ENCODE data around the gene IL17RB. TPM values are rescaled to one million over a fixed set of nuclear protein-coding genes. Genes with fewer than 3 reads are reported as not detected.
A peak's percentile ranks its signal among the peaks of the same experiment; 100 is the strongest.

Gene IL17RB
- polyA plus RNA-seq, 1 experiment: not detected

- no peak overlapping the region for H3K4me3 ChIP-seq (ENCODE audit: low read depth, low read length)
- no peaks in the 10 kb centered on the region for H3K27me3 ChIP-seq (ENCODE audit: control insufficient read depth, insufficient read depth, low read length)
- no peak for DNase-seq (ENCODE audit: low read depth, low spot score)
- H3K27ac ChIP-seq (ENCODE audit: low read depth, low read length): no peak overlapping the region
- TF ChIP-seq CTCF (IDR thresholded peaks at IDR 0.05; ENCODE audit: low read depth, low read length): no peak
- POLR2A ChIA-PET: no interaction called here
- H3K9me3 ChIP-seq (ENCODE audit: control insufficient read depth, insufficient read depth, low read length): no peaks in the 10 kb centered on the region
- CTCF ChIA-PET: no interaction called here
Measured at GRCh38 chr3:53865732-53866499, 19.5 kb downstream of the IL17RB start.

GRCh38 chr3:53880396-53881345 is 34.3 kb downstream of the IL17RB start:
- POLR2A ChIA-PET: interaction anchor here (1.2 to 2.7 kb wide), 2 partner anchors 11 to 533 kb away, joined by 3 to 16 read pairs; partner anchors contain the start of gene SELENOK
- no peaks in the 10 kb centered on the region for H3K27me3 ChIP-seq (ENCODE audit: control insufficient read depth, insufficient read depth, low read length)
- no peaks in the 10 kb centered on the region; the same call in 1 of the 2 replicates for H3K9me3 ChIP-seq (ENCODE audit: control insufficient read depth, insufficient read depth, low read length)
- no peak for TF ChIP-seq CTCF (IDR thresholded peaks at IDR 0.05; ENCODE audit: low read depth, low read length)
- peak overlapping the region; percentile 53 for H3K27ac ChIP-seq (ENCODE audit: low read depth, low read length)
- DNase-seq (ENCODE audit: low read depth, low spot score): no peak
- CTCF ChIA-PET: interaction anchor here (1.1 to 1.9 kb wide), 4 partner anchors 9 to 581 kb away, joined by 3 to 6 read pairs (median 4); no protein-coding TSS in a partner anchor
- H3K4me3 ChIP-seq (ENCODE audit: low read depth, low read length): peak overlapping the region; percentile 91

- TF ChIP-seq CTCF (IDR thresholded peaks at IDR 0.05; ENCODE audit: low read depth, low read length): peak; percentile 16; the same call in 1 of the 2 replicates
- CTCF ChIA-PET: interaction anchor here (1.2 to 1.9 kb wide), 2 partner anchors 57 to 582 kb away, joined by 3 to 6 read pairs; no protein-coding TSS in a partner anchor
- Histone ChIP-seq H3K4me3 (ENCODE audit: low read depth, low read length) (peak within 1 kb of the TSS; percentile 91), H3K27ac (ENCODE audit: low read depth, low read length) (peak within 1 kb of the TSS; percentile 82), H3K9me3 (ENCODE audit: control insufficient read depth, insufficient read depth, low read length) (no peaks in the 10 kb centered on the region; the same call in 1 of the 2 replicates), H3K27me3 (ENCODE audit: control insufficient read depth, insufficient read depth, low read length) (no peaks in the 10 kb centered on the region)
- POLR2A ChIA-PET: interaction anchor here (1.2 to 2.7 kb wide), 2 partner anchors 10 to 534 kb away, joined by 3 to 16 read pairs; partner anchors contain the start of gene SELENOK
- peak; percentile 61 for DNase-seq (ENCODE audit: low read depth, low spot score)
Measured at GRCh38 chr3:53881691-53882593, 35.6 kb downstream of the IL17RB start, which contains the start of gene ACTR8. ACTR8 (minus strand) TSS chr3:53882152; CDS start chr3:53882101, 51 bp downstream.

- H3K27me3 ChIP-seq (ENCODE audit: control insufficient read depth, insufficient read depth, low read length): no peaks in the 10 kb centered on the region
- no peaks in the 10 kb centered on the region; the same call in 1 of the 2 replicates for H3K9me3 ChIP-seq (ENCODE audit: control insufficient read depth, insufficient read depth, low read length)
- ChIA-PET POLR2A (no interaction called here), CTCF (no interaction called here)
- H3K4me3 ChIP-seq (ENCODE audit: low read depth, low read length): no peak overlapping the region
- DNase-seq (ENCODE audit: low read depth, low spot score): no peak
- no peak for TF ChIP-seq CTCF (IDR thresholded peaks at IDR 0.05; ENCODE audit: low read depth, low read length)
- H3K27ac ChIP-seq (ENCODE audit: low read depth, low read length): no peak overlapping the region
Measured at GRCh38 chr3:53883008-53883407, 36.6 kb downstream of the IL17RB start.
